ENCODE results near the gene HEY2. TPM values are rescaled to one million over a fixed set of nuclear protein-coding genes. Genes with fewer than 3 reads are reported as not detected.

HEY2 gene
- total RNA-seq, 2 donors from 2014 or later: 1.0 to 5.3 TPM

DNA sequence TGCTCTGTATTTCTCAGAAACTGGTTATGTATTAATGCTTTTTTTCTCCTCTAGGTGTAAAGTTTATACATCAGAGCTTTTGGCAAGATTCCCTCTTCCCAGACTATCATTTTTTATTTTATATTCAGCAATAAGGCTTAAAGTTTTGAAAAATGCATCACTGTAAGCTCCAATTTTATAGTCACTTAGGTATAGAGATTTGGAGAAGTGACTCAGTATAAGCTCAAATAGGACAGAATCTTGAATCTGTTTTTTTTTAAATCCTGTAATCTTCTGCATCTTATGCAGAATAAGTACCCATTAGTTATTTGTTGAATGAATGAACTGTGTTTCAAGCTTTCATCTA lies 42.4 kb downstream of the HEY2 start:
- no peak for DNase-seq (ENCODE audit: low spot score)
- intact Hi-C loops (cut with DNase I): loop anchor here (5.0 kb wide), 1 partner anchor 181 kb away; no protein-coding TSS in a partner anchor
- Histone ChIP-seq H3K4me3 (peak overlapping the region; percentile 52 to 78), H3K9me3 (no peaks in the 10 kb centered on the region), H3K36me3 (no peaks in the 10 kb centered on the region), H3K27me3 (replicated peaks; ENCODE audit: insufficient read depth) (no peaks in the 10 kb centered on the region), H3K4me1 (replicated peaks) (peaks cover 6% of the 10 kb centered on the region), H3K27ac (peak overlapping the region; percentile 94 to 95)
- TF ChIP-seq, protein P1, sequence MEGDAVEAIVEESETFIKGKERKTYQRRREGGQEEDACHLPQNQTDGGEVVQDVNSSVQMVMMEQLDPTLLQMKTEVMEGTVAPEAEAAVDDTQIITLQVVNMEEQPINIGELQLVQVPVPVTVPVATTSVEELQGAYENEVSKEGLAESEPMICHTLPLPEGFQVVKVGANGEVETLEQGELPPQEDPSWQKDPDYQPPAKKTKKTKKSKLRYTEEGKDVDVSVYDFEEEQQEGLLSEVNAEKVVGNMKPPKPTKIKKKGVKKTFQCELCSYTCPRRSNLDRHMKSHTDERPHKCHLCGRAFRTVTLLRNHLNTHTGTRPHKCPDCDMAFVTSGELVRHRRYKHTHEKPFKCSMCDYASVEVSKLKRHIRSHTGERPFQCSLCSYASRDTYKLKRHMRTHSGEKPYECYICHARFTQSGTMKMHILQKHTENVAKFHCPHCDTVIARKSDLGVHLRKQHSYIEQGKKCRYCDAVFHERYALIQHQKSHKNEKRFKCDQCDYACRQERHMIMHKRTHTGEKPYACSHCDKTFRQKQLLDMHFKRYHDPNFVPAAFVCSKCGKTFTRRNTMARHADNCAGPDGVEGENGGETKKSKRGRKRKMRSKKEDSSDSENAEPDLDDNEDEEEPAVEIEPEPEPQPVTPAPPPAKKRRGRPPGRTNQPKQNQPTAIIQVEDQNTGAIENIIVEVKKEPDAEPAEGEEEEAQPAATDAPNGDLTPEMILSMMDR (IDR thresholded peaks at IDR 0.05): no peak
- TF ChIP-seq POLR2A (IDR thresholded peaks at IDR 0.05) (no peak), POLR2AphosphoS5 (IDR thresholded peaks at IDR 0.05) (no peak)

DNA sequence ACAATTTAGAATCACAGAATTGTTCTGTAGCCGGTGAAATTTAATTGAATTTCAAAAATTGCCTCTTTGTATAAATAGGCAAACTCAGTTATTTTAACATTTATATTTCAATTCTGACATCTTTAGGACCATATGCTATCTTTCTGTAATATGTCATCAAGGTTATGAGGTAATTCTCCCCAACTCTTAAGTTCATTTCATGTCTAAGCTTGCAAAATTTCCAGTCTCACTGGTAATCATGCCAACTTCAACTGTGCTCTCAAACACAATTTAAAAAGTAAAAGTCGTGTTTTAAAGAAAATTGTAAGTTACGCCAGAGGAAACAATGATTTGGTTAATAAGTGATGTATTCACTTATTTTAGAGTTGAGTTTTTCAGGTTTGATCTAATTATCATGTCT lies 42.7 kb downstream of the HEY2 start:
- 50% methylated on average over 3 of the region's 3 CpGs for WGBS
- Histone ChIP-seq H3K36me3 (no peaks in the 10 kb centered on the region), H3K4me3 (no peak overlapping the region), H3K9me3 (no peaks in the 10 kb centered on the region), H3K27ac (no peak overlapping the region), H3K4me1 (replicated peaks) (peaks cover 6% of the 10 kb centered on the region), H3K27me3 (replicated peaks; ENCODE audit: insufficient read depth) (no peaks in the 10 kb centered on the region)
- DNase-seq (ENCODE audit: low spot score): no peak
- TF ChIP-seq POLR2AphosphoS5 (IDR thresholded peaks at IDR 0.05): no peak
- TF ChIP-seq, protein P1 (IDR thresholded peaks at IDR 0.05): no peak
- no peak for TF ChIP-seq POLR2A (IDR thresholded peaks at IDR 0.05)
- intact Hi-C loops (cut with DNase I): loop anchor here (5.0 kb wide), 1 partner anchor 180 kb away; no protein-coding TSS in a partner anchor

DNA sequence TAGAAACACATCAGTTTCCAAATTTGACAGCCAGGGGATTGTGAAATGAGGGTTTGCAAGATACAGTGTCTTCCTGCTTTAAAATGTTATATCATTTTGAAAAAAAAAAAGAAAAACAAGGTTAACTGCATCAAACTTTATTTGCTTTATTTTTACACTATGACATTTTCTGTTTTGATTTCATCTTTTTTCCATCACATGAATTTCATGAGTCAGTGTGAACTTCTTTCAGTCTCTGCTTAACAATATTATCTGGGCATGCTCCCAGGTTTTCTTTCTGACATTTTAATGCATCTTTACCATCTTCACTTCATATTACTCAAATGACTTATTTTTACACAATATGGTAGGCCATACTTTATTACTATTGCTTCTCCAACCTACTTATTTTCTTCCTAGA lies 43.2 kb downstream of the HEY2 start:
- TF ChIP-seq POLR2A (IDR thresholded peaks at IDR 0.05) (no peak), POLR2AphosphoS5 (IDR thresholded peaks at IDR 0.05) (no peak)
- TF ChIP-seq, protein P1 (IDR thresholded peaks at IDR 0.05): no peak
- H3K27ac ChIP-seq: no peak overlapping the region
- no peak overlapping the region for H3K4me3 ChIP-seq
- peaks cover 6% of the 10 kb centered on the region for H3K4me1 ChIP-seq (replicated peaks)
- H3K9me3 ChIP-seq: no peaks in the 10 kb centered on the region
- no peaks in the 10 kb centered on the region for H3K36me3 ChIP-seq
- DNase-seq (ENCODE audit: low spot score): no peak
- no peaks in the 10 kb centered on the region for H3K27me3 ChIP-seq (replicated peaks; ENCODE audit: insufficient read depth)
- intact Hi-C loops (cut with DNase I): loop anchor here (5.0 kb wide), 1 partner anchor 180 kb away; no protein-coding TSS in a partner anchor

DNA sequence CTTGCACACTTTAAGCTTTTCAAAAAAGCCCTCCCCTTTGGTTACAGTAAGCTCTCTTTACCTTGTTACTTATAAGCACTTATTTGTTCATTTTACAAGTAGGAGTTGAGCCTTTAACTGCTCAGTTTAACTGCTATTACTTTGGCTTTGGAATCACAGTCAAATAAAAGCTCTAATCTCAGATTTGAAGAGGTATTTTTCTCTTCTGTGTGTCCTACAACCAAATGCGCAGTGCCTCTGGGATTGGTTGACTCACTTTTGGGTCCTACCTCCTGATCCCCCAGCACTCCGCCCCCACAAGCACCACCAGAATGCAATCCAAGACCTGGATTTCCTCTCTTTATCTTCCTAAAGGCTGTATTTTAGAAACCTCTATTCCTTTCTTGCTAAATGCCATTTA lies 43.8 kb downstream of the HEY2 start:
- DNase-seq (ENCODE audit: low spot score): no peak
- H3K36me3 ChIP-seq: no peaks in the 10 kb centered on the region
- no peaks in the 10 kb centered on the region for H3K9me3 ChIP-seq
- 65% methylated on average over 2 of the region's 2 CpGs for WGBS
- peaks cover 6% of the 10 kb centered on the region for H3K4me1 ChIP-seq (replicated peaks)
- no peak for TF ChIP-seq POLR2AphosphoS5 (IDR thresholded peaks at IDR 0.05)
- no peak for TF ChIP-seq POLR2A (IDR thresholded peaks at IDR 0.05)
- TF ChIP-seq, protein P1 (IDR thresholded peaks at IDR 0.05): no peak
- no peak overlapping the region for H3K27ac ChIP-seq
- H3K27me3 ChIP-seq (replicated peaks; ENCODE audit: insufficient read depth): no peaks in the 10 kb centered on the region
- intact Hi-C loops (cut with DNase I): loop anchor here (5.0 kb wide), 1 partner anchor 179 kb away; no protein-coding TSS in a partner anchor
- no peak overlapping the region for H3K4me3 ChIP-seq

DNA sequence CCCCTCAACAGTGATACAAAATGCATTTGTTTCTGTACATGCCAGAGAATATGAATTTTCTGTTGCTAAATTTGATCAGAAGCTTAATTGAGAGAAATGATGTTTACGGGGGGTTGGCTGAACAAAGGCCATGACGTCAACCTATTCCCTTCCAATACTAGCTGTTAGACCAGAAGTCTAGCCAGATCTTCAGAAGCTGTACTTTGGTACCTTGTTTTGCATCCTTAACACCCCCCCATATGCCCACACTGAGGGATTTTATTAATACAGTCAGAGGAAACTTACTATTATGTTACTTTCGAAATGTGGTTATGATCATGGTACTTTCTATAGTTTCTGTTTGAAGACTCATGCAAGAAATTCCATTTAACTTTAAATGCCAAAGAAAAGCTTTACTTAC lies 44.4 kb downstream of the HEY2 start:
- WGBS: 64% methylated on average over 3 of the region's 3 CpGs
- no peak overlapping the region for H3K4me3 ChIP-seq
- intact Hi-C loops (cut with DNase I): loop anchor here (5.0 kb wide), 1 partner anchor 178 kb away; no protein-coding TSS in a partner anchor

More for the DNA sequence above, 44.4 kb downstream of the HEY2 start:
- peaks cover 6% of the 10 kb centered on the region for H3K4me1 ChIP-seq (replicated peaks)
- no peaks in the 10 kb centered on the region for H3K9me3 ChIP-seq
- no peaks in the 10 kb centered on the region for H3K36me3 ChIP-seq
- H3K27me3 ChIP-seq (replicated peaks; ENCODE audit: insufficient read depth): no peaks in the 10 kb centered on the region
- TF ChIP-seq POLR2A (IDR thresholded peaks at IDR 0.05) (no peak), POLR2AphosphoS5 (IDR thresholded peaks at IDR 0.05) (no peak)
- TF ChIP-seq, protein P1 (IDR thresholded peaks at IDR 0.05): no peak
- no peak for DNase-seq (ENCODE audit: low spot score)
- H3K27ac ChIP-seq: no peak overlapping the region

All from prostate gland (tissue), 2 donors.